DOHH2 (cell line): ENCODE data around the gene ANAPC1.
"Not testable (repeated sequence)": the region's sequence is repeated elsewhere in the genome, so short reads cannot be mapped to it uniquely, and the experiment has no call there.

Experiments
- H3F3A ChIP-seq: fragments of 200-600 bp; sonication (generic), shearing (Covaris generic); 2 replicates; pipeline ENCODE4 v1.6.0; 2016; ENCODE audit warnings: antibody characterized with exemption, mild to moderate bottlenecking; ENCODE audit not compliant: control insufficient read depth, insufficient read depth
- H3K27ac ChIP-seq: fragments of 200-600 bp; sonication (generic); 2 replicates; pipeline ENCODE4 v1.5.1; 2014; ENCODE audit warnings: low read depth, mild to moderate bottlenecking, low read length, moderate library complexity
- H3K27me3 ChIP-seq: fragments of 200-600 bp; sonication (generic); 2 replicates; pipeline ENCODE4 v1.6.1; 2014; ENCODE audit warnings: mild to moderate bottlenecking, low read length, mixed read lengths; ENCODE audit not compliant: control insufficient read depth
- H3K36me3 ChIP-seq: fragments of 200-600 bp; sonication (generic); 2 replicates; pipeline ENCODE4 v1.6.1; 2014; ENCODE audit warnings: mild to moderate bottlenecking, low read length, moderate library complexity, mixed read lengths; ENCODE audit not compliant: control insufficient read depth
- H3K4me1 ChIP-seq: fragments of 200-600 bp; sonication (generic); 2 replicates; pipeline ENCODE4 v1.6.1; 2014; ENCODE audit warnings: mild to moderate bottlenecking, low read length, mixed read lengths; ENCODE audit not compliant: control insufficient read depth
- H3K4me2 ChIP-seq: fragments of 200-600 bp; sonication (generic); 2 replicates; pipeline ENCODE4 v1.6.0; 2014; ENCODE audit warnings: mild to moderate bottlenecking, low read length, moderate library complexity
- H3K4me3 ChIP-seq: fragments of 200-600 bp; sonication (generic); 2 replicates; pipeline ENCODE4 v1.5.1; 2014; ENCODE audit warnings: mild to moderate bottlenecking, low read length, mixed read lengths
- H3K79me2 ChIP-seq: fragments of 200-600 bp; sonication (generic); 2 replicates; pipeline ENCODE4 v1.6.1; 2014; ENCODE audit warnings: mild to moderate bottlenecking, low read length, mixed read lengths; ENCODE audit not compliant: control insufficient read depth
- H3K9me2 ChIP-seq: fragments of 200-600 bp; sonication (generic); replicated peaks from 2 replicates; pipeline ENCODE4 v1.6.1; 2014; ENCODE audit warnings: mild to moderate bottlenecking, low read length, mixed read lengths; ENCODE audit not compliant: control insufficient read depth
- H3K9me3 ChIP-seq: fragments of 200-600 bp; sonication (generic); 2 replicates; pipeline ENCODE4 v1.6.1; 2014; ENCODE audit warnings: antibody characterized with exemption, low read length, mixed read lengths; ENCODE audit not compliant: control insufficient read depth, insufficient read depth
- H4K20me1 ChIP-seq: fragments of 200-600 bp; sonication (generic); 2 replicates; pipeline ENCODE4 v1.6.0; 2014; ENCODE audit warnings: low read depth, mild to moderate bottlenecking, antibody characterized with exemption, low read length, moderate library complexity; ENCODE audit not compliant: control insufficient read depth, insufficient read depth

ANAPC1 gene

GRCh38 chr2:111839625-111840282 is 44.2 kb downstream of the ANAPC1 start:
- not testable (repeated sequence) for H3K4me1 ChIP-seq, H3K27me3 ChIP-seq, H3K27ac ChIP-seq, H3K4me2 ChIP-seq, H3K9me3 ChIP-seq, H3K79me2 ChIP-seq, H3K4me3 ChIP-seq, H3K9me2 ChIP-seq, H4K20me1 ChIP-seq, H3F3A ChIP-seq
- peaks cover 28% of the 10 kb centered on the region for H3K36me3 ChIP-seq

DNA sequence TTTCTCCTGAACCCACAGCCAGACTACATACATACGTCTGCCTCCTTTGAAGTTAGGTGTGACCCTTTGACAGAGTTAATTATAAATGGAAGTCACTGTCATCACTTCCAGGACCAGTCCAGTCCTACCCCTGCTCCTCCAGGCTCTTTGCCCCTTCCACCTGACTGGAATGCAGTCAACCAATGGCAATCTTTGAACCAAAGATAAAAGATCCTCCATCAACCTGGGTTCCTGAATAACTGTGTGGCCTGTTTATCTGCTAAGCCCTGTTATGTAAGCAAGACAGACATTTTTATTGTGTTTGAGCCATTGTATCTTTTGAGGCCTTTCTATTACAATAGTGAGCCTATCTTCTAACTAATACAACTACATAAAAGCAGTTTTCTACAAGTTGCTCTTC is 45.0 kb downstream of the ANAPC1 start:
- not testable (repeated sequence) for H3F3A ChIP-seq, H3K4me2 ChIP-seq, H3K79me2 ChIP-seq, H3K27me3 ChIP-seq, H3K4me3 ChIP-seq, H3K9me2 ChIP-seq, H3K9me3 ChIP-seq, H3K27ac ChIP-seq, H3K4me1 ChIP-seq, H4K20me1 ChIP-seq
- peaks cover 32% of the 10 kb centered on the region for H3K36me3 ChIP-seq

DNA sequence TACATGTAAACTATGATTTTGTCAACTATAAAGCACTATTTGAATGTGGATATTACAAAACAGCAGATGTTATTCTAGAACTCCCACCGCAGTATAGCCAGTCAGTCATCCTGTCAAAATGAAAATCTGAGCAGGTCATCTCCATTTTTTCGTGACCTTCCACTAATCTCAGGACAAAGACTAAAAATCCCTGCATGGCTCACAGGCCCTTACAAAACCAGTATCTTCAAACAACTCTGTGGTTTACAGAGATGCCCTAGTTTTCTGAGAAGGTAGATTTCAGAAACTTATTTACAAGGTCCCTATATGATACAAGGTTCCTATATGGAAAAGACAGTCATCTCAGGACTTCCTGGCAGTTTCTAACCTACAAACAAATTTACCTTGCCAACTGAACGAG is 49.8 kb downstream of the ANAPC1 start:
- not testable (repeated sequence) for H3K27me3 ChIP-seq, H3K4me2 ChIP-seq, H4K20me1 ChIP-seq, H3K4me1 ChIP-seq, H3K9me3 ChIP-seq, H3F3A ChIP-seq, H3K79me2 ChIP-seq, H3K9me2 ChIP-seq, H3K4me3 ChIP-seq, H3K27ac ChIP-seq
- H3K36me3 ChIP-seq: peaks cover 47% of the 10 kb centered on the region

DNA sequence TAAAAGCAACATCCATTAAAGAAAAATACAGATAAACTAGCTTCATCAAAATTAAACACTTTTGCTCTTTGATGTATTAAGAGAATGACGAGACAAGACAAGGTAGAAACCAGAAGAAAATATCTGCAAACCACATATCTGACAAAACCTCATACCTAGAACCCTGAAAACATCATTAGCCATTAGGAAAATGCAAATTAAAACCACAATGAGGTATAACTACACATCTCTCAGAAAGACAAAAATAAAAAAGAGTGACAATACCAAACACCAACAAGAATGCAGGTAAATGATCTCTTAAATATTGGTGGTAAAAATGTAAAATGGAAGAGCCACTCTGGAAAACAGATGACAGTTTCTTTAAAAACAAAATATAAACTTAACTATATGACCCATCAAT is 53.5 kb downstream of the ANAPC1 start:
- H4K20me1 ChIP-seq, H3K4me2 ChIP-seq, H3F3A ChIP-seq, H3K27ac ChIP-seq, H3K9me3 ChIP-seq, H3K9me2 ChIP-seq, H3K4me3 ChIP-seq, H3K27me3 ChIP-seq, H3K4me1 ChIP-seq, H3K79me2 ChIP-seq: not testable (repeated sequence)
- H3K36me3 ChIP-seq: peaks cover 49% of the 10 kb centered on the region

DNA sequence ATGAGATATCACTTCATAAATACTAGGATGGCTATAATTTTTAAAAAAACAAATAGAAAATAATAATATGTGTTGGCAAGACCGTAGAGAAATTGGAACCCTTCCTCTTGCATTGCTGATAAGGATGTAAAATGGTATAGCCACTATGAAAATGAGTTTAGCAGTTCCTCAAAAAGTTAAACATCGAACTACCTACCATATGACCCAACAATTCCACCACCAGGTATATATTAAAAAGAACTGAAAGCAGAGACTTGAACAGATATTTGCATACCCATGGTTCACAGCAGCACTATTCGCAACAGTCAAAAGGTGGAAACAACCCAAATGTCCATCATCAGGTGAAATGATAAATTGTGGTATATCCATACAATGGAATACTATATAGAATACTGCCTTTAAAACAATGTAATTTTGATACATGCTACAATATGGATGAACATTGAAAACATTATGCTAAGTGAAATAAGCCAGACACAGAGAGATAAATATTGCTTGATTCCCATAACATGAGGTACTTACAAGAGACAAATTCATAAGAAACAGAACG is 55.7 kb downstream of the ANAPC1 start:
- H3K4me2 ChIP-seq, H4K20me1 ChIP-seq, H3K9me3 ChIP-seq, H3K27ac ChIP-seq, H3F3A ChIP-seq, H3K79me2 ChIP-seq, H3K9me2 ChIP-seq, H3K27me3 ChIP-seq, H3K4me3 ChIP-seq, H3K4me1 ChIP-seq: not testable (repeated sequence)
- H3K36me3 ChIP-seq: peaks cover 48% of the 10 kb centered on the region

DNA sequence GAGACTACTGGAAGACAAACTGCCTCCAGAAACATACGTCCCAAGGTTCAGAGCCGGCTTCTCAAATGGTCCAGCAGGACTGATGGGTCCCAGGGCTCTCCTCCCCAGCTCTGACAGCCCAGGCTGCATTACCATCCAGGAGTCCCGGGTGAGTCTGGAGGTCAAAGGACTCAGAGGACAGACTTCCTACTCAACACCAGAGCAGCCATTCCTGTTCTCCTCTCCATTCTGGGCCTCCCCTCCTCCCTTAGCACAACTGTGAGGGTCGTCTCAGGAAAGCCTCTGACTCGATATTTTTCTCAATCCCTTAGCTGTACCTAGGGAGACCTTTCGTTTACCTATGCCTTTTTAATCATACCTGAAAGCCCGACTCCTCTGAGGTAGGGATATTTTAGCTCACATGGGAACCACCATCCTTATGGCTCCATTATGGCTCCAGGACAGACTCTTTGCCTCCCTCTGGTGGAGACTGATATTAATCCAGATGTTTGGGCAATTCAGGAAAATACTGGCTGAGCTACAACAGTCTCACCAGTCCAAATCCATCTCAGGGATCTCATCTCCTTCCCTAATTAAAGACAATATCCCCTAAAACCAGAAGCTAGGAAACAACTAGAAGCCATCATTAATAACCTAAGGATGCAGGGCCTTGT is 70.9 kb downstream of the ANAPC1 start:
- H3F3A ChIP-seq, H3K79me2 ChIP-seq, H4K20me1 ChIP-seq, H3K27me3 ChIP-seq, H3K4me3 ChIP-seq, H3K4me2 ChIP-seq, H3K9me2 ChIP-seq, H3K4me1 ChIP-seq, H3K27ac ChIP-seq, H3K36me3 ChIP-seq, H3K9me3 ChIP-seq: not testable (repeated sequence)

GRCh38 chr2:111790633-111791032 is 93.4 kb downstream of the ANAPC1 start:
- not testable (repeated sequence) for H4K20me1 ChIP-seq, H3K4me3 ChIP-seq, H3K4me1 ChIP-seq, H3K4me2 ChIP-seq, H3K79me2 ChIP-seq, H3F3A ChIP-seq, H3K27me3 ChIP-seq, H3K9me3 ChIP-seq, H3K36me3 ChIP-seq, H3K9me2 ChIP-seq, H3K27ac ChIP-seq

DNA sequence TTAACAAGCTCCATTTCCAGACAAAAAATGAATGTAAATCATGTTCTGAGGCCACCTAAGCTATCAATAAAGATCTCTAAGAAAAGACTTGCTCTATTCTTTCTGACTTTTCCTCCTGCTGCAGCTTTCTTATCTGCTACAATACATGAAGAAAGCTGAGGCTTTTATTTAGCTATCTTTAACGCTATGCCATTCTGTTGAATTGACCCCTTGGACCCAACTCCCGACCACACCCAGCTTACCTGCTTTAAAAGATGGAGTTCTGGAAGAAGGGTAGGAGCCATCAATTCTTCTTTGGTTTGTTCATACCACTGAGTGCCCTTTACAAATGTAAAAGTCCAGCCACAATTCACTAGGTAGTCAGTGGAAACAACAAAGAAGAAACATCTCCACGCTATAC is 99.9 kb downstream of the ANAPC1 start:
- not testable (repeated sequence) for H3K9me2 ChIP-seq, H3K4me1 ChIP-seq, H3K27me3 ChIP-seq, H3K9me3 ChIP-seq, H3K79me2 ChIP-seq, H3F3A ChIP-seq, H3K4me2 ChIP-seq, H3K27ac ChIP-seq, H3K4me3 ChIP-seq, H3K36me3 ChIP-seq, H4K20me1 ChIP-seq
